ENCODE results near the gene PIGT. TPM values are rescaled to one million over a fixed set of nuclear protein-coding genes. Genes with fewer than 3 reads are reported as not detected.

PIGT gene
- total RNA-seq, 1 experiment from 2014 or later = 108 TPM

- Histone ChIP-seq H3K4me1 (ENCODE audit: control insufficient read depth, insufficient read depth, low read length) (peaks cover 35% of the 10 kb centered on the region), H3K36me3 (ENCODE audit: control insufficient read depth, insufficient read depth, low read length) (peaks cover 14% of the 10 kb centered on the region), H3K9me3 (ENCODE audit: control insufficient read depth, insufficient read depth, low read depth, low read length) (no peaks in the 10 kb centered on the region), H3K27ac (ENCODE audit: low read length) (no peak overlapping the region), H3K27me3 (ENCODE audit: control insufficient read depth, insufficient read depth, low read length) (no peaks in the 10 kb centered on the region), H3K4me3 (ENCODE audit: low read depth in 2 of 2, low read length in 2 of 2) (no peak overlapping the region)
- DNase-seq (ENCODE audit: low read depth, low spot score) (no peak), ATAC-seq (no peak)
- POLR2A ChIA-PET = no interaction called here
- CTCF ChIA-PET = no interaction called here
- TF ChIP-seq TCF7L2 (IDR thresholded peaks at IDR 0.05; ENCODE audit: low read depth, low read length) (no peak), REST (IDR thresholded peaks at IDR 0.05; ENCODE audit: insufficient read depth in 1 of 2, low read depth in 2 of 2, low read length in 1 of 2) (no peak), SIN3A (IDR thresholded peaks at IDR 0.05; ENCODE audit: borderline replicate concordance, insufficient read depth, low read depth, low read length) (no peak), POLR2AphosphoS5 (IDR thresholded peaks at IDR 0.05; ENCODE audit: low read depth, low read length) (no peak)
- TF ChIP-seq, protein P1, sequence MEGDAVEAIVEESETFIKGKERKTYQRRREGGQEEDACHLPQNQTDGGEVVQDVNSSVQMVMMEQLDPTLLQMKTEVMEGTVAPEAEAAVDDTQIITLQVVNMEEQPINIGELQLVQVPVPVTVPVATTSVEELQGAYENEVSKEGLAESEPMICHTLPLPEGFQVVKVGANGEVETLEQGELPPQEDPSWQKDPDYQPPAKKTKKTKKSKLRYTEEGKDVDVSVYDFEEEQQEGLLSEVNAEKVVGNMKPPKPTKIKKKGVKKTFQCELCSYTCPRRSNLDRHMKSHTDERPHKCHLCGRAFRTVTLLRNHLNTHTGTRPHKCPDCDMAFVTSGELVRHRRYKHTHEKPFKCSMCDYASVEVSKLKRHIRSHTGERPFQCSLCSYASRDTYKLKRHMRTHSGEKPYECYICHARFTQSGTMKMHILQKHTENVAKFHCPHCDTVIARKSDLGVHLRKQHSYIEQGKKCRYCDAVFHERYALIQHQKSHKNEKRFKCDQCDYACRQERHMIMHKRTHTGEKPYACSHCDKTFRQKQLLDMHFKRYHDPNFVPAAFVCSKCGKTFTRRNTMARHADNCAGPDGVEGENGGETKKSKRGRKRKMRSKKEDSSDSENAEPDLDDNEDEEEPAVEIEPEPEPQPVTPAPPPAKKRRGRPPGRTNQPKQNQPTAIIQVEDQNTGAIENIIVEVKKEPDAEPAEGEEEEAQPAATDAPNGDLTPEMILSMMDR (IDR thresholded peaks at IDR 0.05) = no peak
- no TSS peak for BruUV-seq (replicated peaks)
- intact Hi-C loops (cut with micrococcal nuclease; ENCODE audit: unreplicated experiment) (no loop called here), in situ Hi-C loops (cut with HindIII; ENCODE audit: low pct_unique_long_range_greater_than_20kb, low sequenced_read_pairs) (no loop called here)
These were observed 4.2 kb downstream of the PIGT start for GRCh38 chr20:45420125-45420524.

GRCh38 chr20:45423700-45424099 lies 7.8 kb downstream of the PIGT start:
- CTCF ChIA-PET = no interaction called here

More at GRCh38 chr20:45423700-45424099, 7.8 kb downstream of the PIGT start:
- ATAC-seq (no peak), DNase-seq (ENCODE audit: low read depth, low spot score) (no peak)
- no TSS peak for BruUV-seq (replicated peaks)
- Histone ChIP-seq H3K36me3 (ENCODE audit: control insufficient read depth, insufficient read depth, low read length) (peaks cover 14% of the 10 kb centered on the region), H3K9me3 (ENCODE audit: control insufficient read depth, insufficient read depth, low read depth, low read length) (no peaks in the 10 kb centered on the region), H3K27me3 (ENCODE audit: control insufficient read depth, insufficient read depth, low read length) (no peaks in the 10 kb centered on the region), H3K4me3 (ENCODE audit: low read depth in 2 of 2, low read length in 2 of 2) (no peak overlapping the region), H3K27ac (ENCODE audit: low read length) (no peak overlapping the region), H3K4me1 (ENCODE audit: control insufficient read depth, insufficient read depth, low read length) (peaks cover 15% of the 10 kb centered on the region)
- TF ChIP-seq SIN3A (IDR thresholded peaks at IDR 0.05; ENCODE audit: borderline replicate concordance, insufficient read depth, low read depth, low read length) (no peak), POLR2AphosphoS5 (IDR thresholded peaks at IDR 0.05; ENCODE audit: low read depth, low read length) (no peak), REST (IDR thresholded peaks at IDR 0.05; ENCODE audit: insufficient read depth in 1 of 2, low read depth in 2 of 2, low read length in 1 of 2) (no peak), TCF7L2 (IDR thresholded peaks at IDR 0.05; ENCODE audit: low read depth, low read length) (no peak)
- TF ChIP-seq, protein P1 (IDR thresholded peaks at IDR 0.05) = no peak
- POLR2A ChIA-PET = no interaction called here
- in situ Hi-C loops (cut with HindIII; ENCODE audit: low pct_unique_long_range_greater_than_20kb, low sequenced_read_pairs) = no loop called here
- intact Hi-C loops (cut with micrococcal nuclease; ENCODE audit: unreplicated experiment) = no loop called here
